GM12892 (cell line): ENCODE results near the gene GIPC1. TPM values are rescaled to one million over a fixed set of nuclear protein-coding genes. Genes with fewer than 3 reads are reported as not detected.
"Not testable (repeated sequence)": the region's sequence is repeated elsewhere in the genome, so short reads cannot be mapped to it uniquely, and the experiment has no call there.

Experiments used
- DNase-seq: peaks from one replicate; pipeline ENCODE4 v3.0.0; 2011; ENCODE audit not compliant: insufficient read length
- FAIRE-seq: peaks from 2 replicates; lab custom pipeline; 2011; peaks lifted over from hg19 to GRCh38; lab: Jason Lieb, UNC
- POLR2A ChIP-seq: IDR thresholded peaks from 2 replicates; pipeline ENCODE4 v1.6.1; 2011; ENCODE audit warnings: low read depth, low read length, control low read depth
- POLR2AphosphoS5 ChIP-seq: IDR thresholded peaks from 2 replicates; pipeline ENCODE4 v1.6.1; 2011; ENCODE audit warnings: low read depth, low read length, control low read depth
- TAF1 ChIP-seq: IDR thresholded peaks from 2 replicates; pipeline ENCODE4 v1.6.1; 2011; ENCODE audit warnings: low read depth, mild to moderate bottlenecking, control low read depth, low read length, borderline replicate concordance
- polyA plus RNA-seq: library from polyadenylated mRNA; unstranded; fragments of >200 nt; gene quantifications from one replicate; pipeline ENCODE4 v1.2.1, GENCODE V29; 2012; ENCODE audit warnings: missing spikeins, inconsistent platforms; ENCODE audit not compliant: missing spikeins

Gene GIPC1, protein sequence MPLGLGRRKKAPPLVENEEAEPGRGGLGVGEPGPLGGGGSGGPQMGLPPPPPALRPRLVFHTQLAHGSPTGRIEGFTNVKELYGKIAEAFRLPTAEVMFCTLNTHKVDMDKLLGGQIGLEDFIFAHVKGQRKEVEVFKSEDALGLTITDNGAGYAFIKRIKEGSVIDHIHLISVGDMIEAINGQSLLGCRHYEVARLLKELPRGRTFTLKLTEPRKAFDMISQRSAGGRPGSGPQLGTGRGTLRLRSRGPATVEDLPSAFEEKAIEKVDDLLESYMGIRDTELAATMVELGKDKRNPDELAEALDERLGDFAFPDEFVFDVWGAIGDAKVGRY
- polyA plus RNA-seq: 7.0 TPM

DNA sequence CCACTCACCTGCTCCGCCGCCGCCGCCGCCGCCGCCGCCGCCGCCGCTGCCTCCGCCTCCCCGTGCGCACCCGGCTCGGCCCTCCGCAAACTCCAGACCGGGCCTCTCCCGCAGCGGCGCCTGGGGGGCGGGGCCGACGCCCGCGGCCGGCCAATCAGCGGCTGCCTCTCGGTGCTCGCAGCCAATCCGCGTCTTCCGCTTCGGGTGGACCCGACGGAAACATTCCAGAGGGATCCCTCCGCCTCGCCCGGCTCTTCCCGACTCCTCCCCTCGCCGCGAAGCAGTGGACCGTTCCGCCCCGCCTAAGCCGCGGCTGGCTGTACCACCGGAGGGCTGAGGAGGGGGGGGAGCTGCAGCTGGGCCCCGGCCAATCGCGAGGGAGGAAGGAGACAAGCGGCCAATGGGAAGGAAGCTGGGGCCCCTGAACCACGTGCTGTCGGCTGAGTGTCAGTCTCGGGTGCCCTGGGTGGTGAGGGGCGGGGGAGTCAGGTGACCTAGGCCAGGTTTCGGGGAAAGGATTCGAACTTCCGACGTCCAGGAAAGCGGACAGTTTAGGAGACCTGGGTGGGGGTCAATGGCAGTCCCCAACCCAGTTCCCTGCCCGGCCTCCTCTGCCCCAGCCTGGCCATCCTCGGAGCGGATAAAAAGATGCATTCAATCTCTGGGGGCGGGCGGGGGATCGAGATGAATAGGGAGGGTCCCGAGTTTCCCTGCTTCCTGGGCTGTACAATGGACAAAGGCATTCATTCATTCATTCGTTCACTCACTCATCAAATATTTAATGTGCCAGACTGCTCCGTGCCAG, at the start of gene GIPC1:
TSS of gene GIPC1 (minus strand) at position 99 of the 805 bp plus-strand sequence. CDS start 13,151 bp downstream, outside the sequence.
- TF ChIP-seq POLR2A (no peak), POLR2AphosphoS5 (no peak), TAF1 (no peak)
- FAIRE-seq (peak; percentile 81), DNase-seq (peak; percentile 99)

- no peak for DNase-seq
- TF ChIP-seq TAF1: no peak
- no peak for TF ChIP-seq POLR2A
- no peak for TF ChIP-seq POLR2AphosphoS5
- FAIRE-seq: no peak
Measured at GRCh38 chr19:14545716-14546082, 49.8 kb upstream of the GIPC1 start.

DNA sequence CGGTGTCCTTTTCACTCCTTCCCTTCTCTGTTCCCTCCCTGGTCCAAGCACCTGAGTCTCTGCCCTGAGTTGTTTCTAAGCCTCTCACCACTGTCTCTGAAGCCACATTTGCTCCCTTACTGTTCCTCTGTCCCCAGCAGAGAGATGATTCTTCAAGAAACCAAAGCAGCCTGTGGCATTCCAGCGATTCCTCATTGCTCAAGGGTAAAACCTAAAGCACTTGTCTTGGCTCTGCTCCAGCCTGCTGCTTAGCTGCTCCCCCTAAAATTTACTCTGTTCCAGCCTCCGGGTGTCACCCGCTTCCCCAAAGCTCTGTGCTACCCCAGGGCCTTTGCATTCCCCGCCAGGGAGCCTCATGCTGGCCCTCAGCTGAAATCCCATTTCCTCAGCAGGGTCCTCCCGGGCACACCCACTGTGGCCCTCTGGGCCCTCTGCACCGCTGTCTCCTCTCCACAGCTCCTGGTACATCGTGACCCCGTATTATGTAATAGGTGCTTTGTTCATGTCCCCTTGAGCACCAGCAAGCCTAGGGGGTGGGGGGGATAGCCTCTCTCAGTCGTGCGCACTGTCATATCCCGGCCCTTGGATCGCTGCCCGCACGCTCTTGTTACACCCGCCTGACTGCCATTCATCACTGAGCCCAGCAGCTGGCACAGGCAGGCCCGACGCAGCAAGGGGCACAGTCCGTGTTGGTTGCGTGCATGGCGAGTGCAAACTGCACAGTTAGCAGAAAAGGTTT, 49.2 kb upstream of the GIPC1 start:
- FAIRE-seq: no peak
- no peak for TF ChIP-seq TAF1
- TF ChIP-seq POLR2AphosphoS5: no peak
- no peak for TF ChIP-seq POLR2A
- no peak for DNase-seq

GRCh38 chr19:14544047-14544446, 48.1 kb upstream of the GIPC1 start:
- no peak for DNase-seq
- TF ChIP-seq POLR2A: no peak
- no peak for TF ChIP-seq POLR2AphosphoS5
- TF ChIP-seq TAF1: no peak
- FAIRE-seq: no peak

- no peak for TF ChIP-seq TAF1
- no peak for TF ChIP-seq POLR2AphosphoS5
- no peak for TF ChIP-seq POLR2A
- DNase-seq: no peak
- FAIRE-seq: no peak
Measured at GRCh38 chr19:14542711-14543328, 46.9 kb upstream of the GIPC1 start.

DNA sequence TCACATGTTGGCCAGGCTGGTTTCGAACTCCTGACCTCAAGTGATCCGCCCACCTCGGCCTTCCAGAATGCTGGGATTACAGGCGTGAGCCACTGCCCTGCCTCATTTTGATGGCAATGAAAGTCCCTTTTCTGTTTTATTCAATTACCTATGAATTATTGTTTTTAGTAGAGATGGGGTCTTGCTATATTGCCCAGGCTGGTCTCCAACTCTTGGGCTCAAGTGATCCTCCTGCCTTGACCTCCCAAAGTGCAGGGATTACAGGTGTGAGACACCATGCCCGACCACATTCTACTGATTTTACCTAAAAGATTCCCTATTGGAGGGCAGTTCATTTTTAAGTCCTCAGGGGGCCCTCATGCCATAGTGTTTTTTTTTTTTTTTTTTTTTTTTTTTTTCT, 46.1 kb upstream of the GIPC1 start:
- not testable (repeated sequence) for FAIRE-seq, DNase-seq

DNA sequence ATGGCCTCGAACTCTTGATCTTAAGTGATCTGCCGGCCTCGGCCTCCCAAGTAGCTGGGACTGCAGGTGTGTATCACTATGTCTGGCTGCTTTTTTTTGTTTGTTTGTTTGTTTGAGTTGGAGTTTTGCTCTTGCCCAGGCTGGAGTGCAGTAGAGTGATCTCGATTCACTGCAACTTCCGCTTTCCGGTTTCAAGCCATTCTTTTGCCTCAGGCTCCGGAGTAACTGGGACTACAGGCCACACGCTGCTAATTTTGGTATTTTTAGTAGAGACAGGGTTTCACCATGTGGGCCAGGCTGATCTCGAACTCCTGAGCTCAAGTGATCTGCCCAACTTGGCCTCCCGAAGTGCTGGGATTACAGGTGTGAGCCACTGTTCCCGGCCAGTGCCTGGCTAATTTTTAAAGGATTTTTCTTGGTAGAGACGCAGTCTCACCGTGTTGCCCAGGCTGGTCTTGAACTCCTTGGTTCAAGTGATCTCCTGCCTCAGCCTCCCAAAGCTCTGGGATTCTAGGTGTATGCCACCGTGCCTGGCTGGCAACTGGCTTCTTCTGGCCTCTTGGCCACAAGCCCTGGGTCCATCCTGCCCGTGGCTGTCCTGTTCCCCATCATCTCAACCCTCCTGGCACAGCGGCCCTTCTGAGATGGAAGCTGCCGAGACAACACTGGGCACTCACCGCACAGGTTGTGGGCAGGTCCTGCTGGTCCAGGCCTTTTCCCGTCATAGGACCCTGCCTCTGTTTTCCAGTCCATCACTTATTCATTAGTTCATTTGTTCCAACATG, 45.0 kb upstream of the GIPC1 start:
- DNase-seq (no peak), FAIRE-seq (no peak)
- no peak for TF ChIP-seq TAF1
- no peak for TF ChIP-seq POLR2A
- TF ChIP-seq POLR2AphosphoS5: no peak

GRCh38 chr19:14536926-14537692, 41.2 kb upstream of the GIPC1 start:
- FAIRE-seq (no peak), DNase-seq (no peak)

GRCh38 chr19:14533450-14533849, 37.5 kb upstream of the GIPC1 start:
- DNase-seq: no peak
- no peak for FAIRE-seq
- no peak for TF ChIP-seq TAF1
- no peak for TF ChIP-seq POLR2AphosphoS5
- TF ChIP-seq POLR2A: no peak

More at GRCh38 chr19:14536926-14537692, 41.2 kb upstream of the GIPC1 start:
- TF ChIP-seq POLR2A: no peak
- no peak for TF ChIP-seq TAF1
- TF ChIP-seq POLR2AphosphoS5: no peak

- DNase-seq (no peak), FAIRE-seq (no peak)
- no peak for TF ChIP-seq POLR2AphosphoS5
- TF ChIP-seq POLR2A: no peak
Measured at GRCh38 chr19:14530506-14530905, 34.6 kb upstream of the GIPC1 start.
